ENCODE results near the gene CDH23.

Gene CDH23

GRCh38 chr10:71780719-71781118 is 384.0 kb downstream of the CDH23 start:
- DNase-seq (ENCODE audit: low spot score) = no peak
- no peak overlapping the region for H3K27ac ChIP-seq (ENCODE audit: poor library complexity, severe bottlenecking)
- H3K9me3 ChIP-seq (ENCODE audit: severe bottlenecking) = no peaks in the 10 kb centered on the region
- no peaks in the 10 kb centered on the region for H3K4me1 ChIP-seq (ENCODE audit: insufficient read depth, poor library complexity, severe bottlenecking)
- no peak for ATAC-seq (ENCODE audit: low read depth)
- no peaks in the 10 kb centered on the region for H3K27me3 ChIP-seq (ENCODE audit: insufficient read depth, poor library complexity, severe bottlenecking)
- no peak for TF ChIP-seq CTCF (IDR thresholded peaks at IDR 0.05; ENCODE audit: poor library complexity, severe bottlenecking)
- no peak overlapping the region for H3K4me3 ChIP-seq (ENCODE audit: severe bottlenecking)
- no peaks in the 10 kb centered on the region for H3K36me3 ChIP-seq (ENCODE audit: low read depth)

GRCh38 chr10:71782221-71782916 is 385.6 kb downstream of the CDH23 start:
- ATAC-seq (ENCODE audit: low read depth) = no peak
- H3K4me3 ChIP-seq (ENCODE audit: severe bottlenecking) = no peak overlapping the region
- H3K27ac ChIP-seq (ENCODE audit: poor library complexity, severe bottlenecking) = no peak overlapping the region
- H3K4me1 ChIP-seq (ENCODE audit: insufficient read depth, poor library complexity, severe bottlenecking) = no peaks in the 10 kb centered on the region
- H3K9me3 ChIP-seq (ENCODE audit: severe bottlenecking) = no peaks in the 10 kb centered on the region
- H3K36me3 ChIP-seq (ENCODE audit: low read depth) = no peaks in the 10 kb centered on the region
- no peaks in the 10 kb centered on the region for H3K27me3 ChIP-seq (ENCODE audit: insufficient read depth, poor library complexity, severe bottlenecking)
- no peak for DNase-seq (ENCODE audit: low spot score)
- TF ChIP-seq CTCF (IDR thresholded peaks at IDR 0.05; ENCODE audit: poor library complexity, severe bottlenecking) = no peak

- no peaks in the 10 kb centered on the region for H3K9me3 ChIP-seq (ENCODE audit: severe bottlenecking)
- no peak for TF ChIP-seq CTCF (IDR thresholded peaks at IDR 0.05; ENCODE audit: poor library complexity, severe bottlenecking)
- no peak for ATAC-seq (ENCODE audit: low read depth)
- no peaks in the 10 kb centered on the region for H3K27me3 ChIP-seq (ENCODE audit: insufficient read depth, poor library complexity, severe bottlenecking)
- H3K4me3 ChIP-seq (ENCODE audit: severe bottlenecking) = no peak overlapping the region
- H3K4me1 ChIP-seq (ENCODE audit: insufficient read depth, poor library complexity, severe bottlenecking) = no peaks in the 10 kb centered on the region
- no peak overlapping the region for H3K27ac ChIP-seq (ENCODE audit: poor library complexity, severe bottlenecking)
- no peak for DNase-seq (ENCODE audit: low spot score)
- H3K36me3 ChIP-seq (ENCODE audit: low read depth) = no peaks in the 10 kb centered on the region
Observed at GRCh38 chr10:71782917-71783490, 386.3 kb downstream of the CDH23 start.

GRCh38 chr10:71783917-71784678 is 387.4 kb downstream of the CDH23 start:
- Histone ChIP-seq H3K36me3 (ENCODE audit: low read depth) (no peaks in the 10 kb centered on the region), H3K27me3 (ENCODE audit: insufficient read depth, poor library complexity, severe bottlenecking) (no peaks in the 10 kb centered on the region), H3K4me1 (ENCODE audit: insufficient read depth, poor library complexity, severe bottlenecking) (no peaks in the 10 kb centered on the region), H3K9me3 (ENCODE audit: severe bottlenecking) (no peaks in the 10 kb centered on the region), H3K27ac (ENCODE audit: poor library complexity, severe bottlenecking) (no peak overlapping the region), H3K4me3 (ENCODE audit: severe bottlenecking) (no peak overlapping the region)
- no peak for DNase-seq (ENCODE audit: low spot score)
- no peak for TF ChIP-seq CTCF (IDR thresholded peaks at IDR 0.05; ENCODE audit: poor library complexity, severe bottlenecking)
- ATAC-seq (ENCODE audit: low read depth) = no peak
